ENCODE data around the gene ELMO3. TPM values are rescaled to one million over a fixed set of nuclear protein-coding genes. Genes with fewer than 3 reads are reported as not detected.

ELMO3 gene
- total RNA-seq, 1 experiment from 2014 or later, result 8.6 TPM

DNA sequence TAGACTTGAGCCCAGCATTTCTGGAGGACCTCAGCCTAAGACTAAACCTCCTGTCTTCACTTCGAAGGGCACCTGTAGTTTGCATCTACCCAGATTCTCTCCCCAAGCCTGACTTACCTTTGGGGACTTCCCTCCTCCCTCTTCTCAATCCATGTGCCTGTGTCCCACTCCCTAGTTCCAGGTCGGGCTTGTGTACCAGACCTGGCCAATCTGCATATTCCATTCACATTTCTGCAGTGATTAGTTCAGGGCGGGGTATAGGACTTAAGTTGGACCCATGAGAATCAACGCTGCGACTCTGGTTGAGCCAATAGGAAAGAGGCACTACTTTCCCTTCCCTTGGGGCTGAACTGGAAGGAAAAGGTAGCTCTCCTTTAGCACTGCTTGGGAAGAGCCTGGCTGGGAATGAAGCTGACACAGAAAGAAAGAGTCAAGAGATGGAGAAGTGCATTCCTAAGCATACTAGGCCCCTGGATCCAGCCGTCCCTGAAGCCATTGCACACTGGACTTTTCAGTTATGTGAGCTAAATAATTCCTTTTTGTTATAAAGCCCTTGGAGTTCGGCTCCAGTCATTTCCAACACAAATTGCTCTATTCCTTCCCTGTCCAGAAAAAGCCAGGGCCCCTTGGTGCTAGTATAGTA lies 41.7 kb upstream of the ELMO3 start:
- Mint-ChIP-seq H3K27ac (no peak overlapping the region), H3K9me3 (peaks cover 0 to 9% of the 10 kb centered on the region in 2 experiments; a peak in 2 of 5 replicates), H3K4me1 (peaks cover 7 to 15% of the 10 kb centered on the region in 2 experiments; a peak in 3 of 4 replicates), H3K27me3 (ENCODE audit: low read depth) (peaks cover 100% of the 10 kb centered on the region), H3K36me3 (ENCODE audit: insufficient read depth in 1 of 3, low read depth in 3 of 3) (no peaks in the 10 kb centered on the region; a peak in 1 of 7 replicates), H3K4me3 (no peak overlapping the region)
- Histone ChIP-seq H3K23ac (ENCODE audit: insufficient read length, low read depth, low read length) (no peak overlapping the region), H2BK120ac (ENCODE audit: low read depth, low read length, poor library complexity, severe bottlenecking) (no peak overlapping the region), H3K18ac (ENCODE audit: insufficient read length, low read depth, low read length) (no peak overlapping the region), H3K79me2 (ENCODE audit: insufficient read depth, low read length) (no peaks in the 10 kb centered on the region), H2BK20ac (ENCODE audit: low read depth, low read length, poor library complexity, severe bottlenecking) (no peak overlapping the region), H3K56ac (ENCODE audit: insufficient read length, low read depth, low read length) (no peak overlapping the region), H3T11ph (ENCODE audit: low read length) (no peak overlapping the region), H3K23me2 (ENCODE audit: insufficient read length, low read depth, low read length, poor library complexity, severe bottlenecking) (peaks cover 20% of the 10 kb centered on the region), H2BK15ac (ENCODE audit: low read depth, low read length) (no peak overlapping the region), H4K91ac (ENCODE audit: insufficient read length, low read depth, low read length) (no peak overlapping the region), H3K9ac (ENCODE audit: extremely low read depth, insufficient read length, low read length) (no peak overlapping the region), H3K4me1 (ENCODE audit: insufficient read depth, low read length) (no peaks in the 10 kb centered on the region), H2BK12ac (ENCODE audit: insufficient read length, low read depth, low read length) (no peak overlapping the region), H3K14ac (ENCODE audit: insufficient read depth, low read length) (no peak overlapping the region), H4K8ac (replicated peaks; ENCODE audit: insufficient read length, low read depth, low read length) (no peak overlapping the region), H3K4me2 (ENCODE audit: insufficient read depth, insufficient read length, low read length) (no peak overlapping the region), H2AFZ (ENCODE audit: low read length) (no peak overlapping the region), H3K27ac (ENCODE audit: insufficient read length, low read depth, low read length) (no peak overlapping the region), H4K20me1 (ENCODE audit: control insufficient read depth, insufficient read depth, insufficient read length) (no peaks in the 10 kb centered on the region), H2AK5ac (ENCODE audit: insufficient read length, low read length) (no peak overlapping the region), H3K9me3 (ENCODE audit: control insufficient read depth, low read depth, low read length) (no peaks in the 10 kb centered on the region), H3K27me3 (ENCODE audit: insufficient read depth, low read length) (peaks cover 87% of the 10 kb centered on the region), H3K4ac (ENCODE audit: low read depth, low read length) (no peak overlapping the region), H2BK5ac (ENCODE audit: insufficient read length, low read length) (no peak overlapping the region), H3K79me1 (ENCODE audit: insufficient read depth, low read depth, low read length, poor library complexity, severe bottlenecking) (no peaks in the 10 kb centered on the region), H4K5ac (ENCODE audit: insufficient read length, low read depth, low read length) (no peak overlapping the region)
- DNase-seq, result no peak
- no CpG with 5 or more reads among the region's 7 CpGs for WGBS (ENCODE audit: extremely low coverage, insufficient read length, low lambda C conversion rate)
- TF ChIP-seq, protein P1, sequence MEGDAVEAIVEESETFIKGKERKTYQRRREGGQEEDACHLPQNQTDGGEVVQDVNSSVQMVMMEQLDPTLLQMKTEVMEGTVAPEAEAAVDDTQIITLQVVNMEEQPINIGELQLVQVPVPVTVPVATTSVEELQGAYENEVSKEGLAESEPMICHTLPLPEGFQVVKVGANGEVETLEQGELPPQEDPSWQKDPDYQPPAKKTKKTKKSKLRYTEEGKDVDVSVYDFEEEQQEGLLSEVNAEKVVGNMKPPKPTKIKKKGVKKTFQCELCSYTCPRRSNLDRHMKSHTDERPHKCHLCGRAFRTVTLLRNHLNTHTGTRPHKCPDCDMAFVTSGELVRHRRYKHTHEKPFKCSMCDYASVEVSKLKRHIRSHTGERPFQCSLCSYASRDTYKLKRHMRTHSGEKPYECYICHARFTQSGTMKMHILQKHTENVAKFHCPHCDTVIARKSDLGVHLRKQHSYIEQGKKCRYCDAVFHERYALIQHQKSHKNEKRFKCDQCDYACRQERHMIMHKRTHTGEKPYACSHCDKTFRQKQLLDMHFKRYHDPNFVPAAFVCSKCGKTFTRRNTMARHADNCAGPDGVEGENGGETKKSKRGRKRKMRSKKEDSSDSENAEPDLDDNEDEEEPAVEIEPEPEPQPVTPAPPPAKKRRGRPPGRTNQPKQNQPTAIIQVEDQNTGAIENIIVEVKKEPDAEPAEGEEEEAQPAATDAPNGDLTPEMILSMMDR (conservative IDR thresholded peaks at IDR 0.05), result no peak

Data from H9 (cell line).